ENCODE results near the gene SLC35F1.

The SLC35F1 gene

GRCh38 chr6:118333772-118334171 is 426.7 kb downstream of the SLC35F1 start:
- TF ChIP-seq CTCF (conservative IDR thresholded peaks at IDR 0.05; ENCODE audit: low read length): no peak
- no peak overlapping the region for H3K4me3 ChIP-seq (ENCODE audit: low read length)
- DNase-seq (ENCODE audit: low read depth): no peak

- no peak overlapping the region for H3K4me3 ChIP-seq (ENCODE audit: low read length)
- TF ChIP-seq CTCF (conservative IDR thresholded peaks at IDR 0.05; ENCODE audit: low read length): no peak
- no peak for DNase-seq (ENCODE audit: low read depth)
Observed at GRCh38 chr6:118334634-118335033, 427.6 kb downstream of the SLC35F1 start.

- no peak for TF ChIP-seq CTCF (conservative IDR thresholded peaks at IDR 0.05; ENCODE audit: low read length)
- no peak for DNase-seq (ENCODE audit: low read depth)
- H3K4me3 ChIP-seq (ENCODE audit: low read length): no peak overlapping the region
Observed at GRCh38 chr6:118335325-118335816, 428.3 kb downstream of the SLC35F1 start.

GRCh38 chr6:118344014-118344670 is 437.1 kb downstream of the SLC35F1 start:
- no peak overlapping the region for H3K4me3 ChIP-seq (ENCODE audit: low read length)
- DNase-seq (ENCODE audit: low read depth): no peak
- TF ChIP-seq CTCF (conservative IDR thresholded peaks at IDR 0.05; ENCODE audit: low read length): no peak

- TF ChIP-seq CTCF (conservative IDR thresholded peaks at IDR 0.05; ENCODE audit: low read length): no peak
- DNase-seq (ENCODE audit: low read depth): peak; percentile 15
- no peak overlapping the region for H3K4me3 ChIP-seq (ENCODE audit: low read length)
Observed at GRCh38 chr6:118350881-118351430, 443.9 kb downstream of the SLC35F1 start.

- no peak for TF ChIP-seq CTCF (conservative IDR thresholded peaks at IDR 0.05; ENCODE audit: low read length)
- DNase-seq (ENCODE audit: low read depth): no peak
- H3K4me3 ChIP-seq (ENCODE audit: low read length): no peak overlapping the region
Observed at GRCh38 chr6:118353564-118353963, 446.5 kb downstream of the SLC35F1 start.

- no peak overlapping the region for H3K4me3 ChIP-seq (ENCODE audit: low read length)
- no peak for DNase-seq (ENCODE audit: low read depth)
- TF ChIP-seq CTCF (conservative IDR thresholded peaks at IDR 0.05; ENCODE audit: low read length): no peak
Observed at GRCh38 chr6:118354641-118355040, 447.6 kb downstream of the SLC35F1 start.

Measured in AG10803 (cell line).